NCI-H510A (cell line): Measurements from ENCODE around the gene KIAA1671.

ENCODE experiments used
- DNase-seq: peaks from one replicate; lab custom pipeline; 2025; lab: John Stamatoyannopoulos, UW

KIAA1671 gene

DNA sequence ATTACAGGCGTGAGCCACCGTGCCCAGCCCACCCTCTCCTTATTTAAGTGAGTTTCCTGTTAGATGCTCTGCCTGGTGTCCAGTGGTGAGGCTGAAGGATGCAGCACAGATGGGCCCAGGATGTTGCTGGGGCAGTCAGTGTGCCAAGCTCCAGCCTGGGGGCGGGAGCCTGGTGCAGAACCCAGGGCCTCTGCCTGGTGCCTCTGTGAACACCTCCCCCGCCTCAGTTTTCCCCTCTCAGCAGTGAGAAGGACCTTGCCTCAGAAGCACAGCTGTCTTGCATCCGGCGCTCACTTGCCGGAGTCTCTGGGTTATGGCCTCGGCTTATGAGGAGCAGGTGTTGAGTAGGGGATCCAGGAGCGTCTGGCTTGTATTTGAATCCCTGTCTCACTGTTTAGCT is 116.2 kb downstream of the KIAA1671 start:
- DNase-seq, result no peak

DNA sequence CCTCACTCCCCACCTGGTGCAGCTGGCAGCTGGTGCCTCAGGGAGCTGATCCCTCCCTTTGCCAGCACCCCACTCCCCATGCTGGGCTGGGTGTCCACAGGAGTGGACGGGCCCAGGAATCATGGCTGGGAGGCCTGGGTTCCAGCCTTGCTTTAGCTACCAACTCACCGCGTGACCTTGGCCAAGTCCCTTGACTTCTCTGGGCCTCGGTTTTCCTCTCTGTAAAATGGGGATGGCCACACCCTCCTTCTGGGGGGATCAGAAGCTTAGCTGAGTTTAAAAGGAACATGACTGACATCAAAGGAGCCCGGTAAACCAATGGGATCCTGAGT is 116.9 kb downstream of the KIAA1671 start:
- DNase-seq, result no peak

DNA sequence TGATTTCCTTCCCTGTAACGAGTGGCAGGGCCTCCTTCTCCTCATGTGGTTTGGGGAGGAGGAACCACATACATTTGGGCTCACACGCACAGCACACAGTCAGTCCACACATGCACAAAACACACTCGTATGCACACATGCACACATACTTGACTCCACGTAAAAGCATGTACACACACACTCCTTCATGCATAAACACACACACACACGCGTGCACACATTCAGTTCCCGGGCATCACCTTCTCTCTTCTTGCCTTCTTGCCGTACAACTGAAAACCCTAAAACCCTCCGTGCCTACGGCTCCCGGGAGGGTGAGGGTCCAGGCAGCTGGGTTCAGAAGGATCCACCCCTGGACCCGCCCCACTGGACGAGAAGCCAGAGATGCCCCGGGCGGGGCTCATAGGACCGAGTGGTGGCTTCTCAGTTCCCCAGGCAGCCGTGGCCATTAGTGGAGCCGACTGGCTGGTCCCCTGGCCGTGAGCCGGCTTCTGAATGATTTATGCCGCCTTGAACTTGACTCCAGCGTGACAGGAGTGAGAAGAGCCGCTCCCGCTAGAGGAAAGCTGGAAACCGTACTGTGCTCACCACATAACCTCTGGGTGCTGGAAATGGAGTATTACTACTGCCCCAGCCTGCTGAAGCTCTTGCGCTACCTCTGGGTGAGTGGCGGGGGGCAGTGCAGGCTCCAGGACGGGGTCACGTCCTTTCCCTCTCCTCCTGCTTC is 117.4 kb downstream of the KIAA1671 start:
- no peak for DNase-seq

- DNase-seq, result no peak
Observed at GRCh38 chr22:25070956-25071355, 118.4 kb downstream of the KIAA1671 start.

DNA sequence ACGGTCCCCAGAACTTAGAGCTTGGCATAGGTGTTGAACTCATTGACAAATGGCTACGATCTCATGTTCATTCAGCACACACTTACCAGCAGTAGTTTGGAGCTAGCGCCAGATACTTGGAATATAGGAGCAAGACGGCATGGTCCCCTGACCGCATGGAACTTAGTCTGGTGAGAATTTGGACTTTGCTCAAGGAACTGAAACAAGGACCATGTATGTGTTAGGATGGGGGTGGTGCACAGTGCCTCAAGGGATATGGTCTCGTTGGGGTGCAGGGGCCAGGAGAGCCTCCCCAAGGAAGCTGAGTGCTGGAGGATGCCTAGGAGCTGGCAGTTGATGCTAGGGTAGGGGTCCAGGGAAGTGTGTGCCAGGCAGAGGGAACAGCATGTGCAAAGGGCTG is 119.2 kb downstream of the KIAA1671 start:
- no peak for DNase-seq

- DNase-seq, result no peak
Observed at GRCh38 chr22:25072406-25072805, 119.9 kb downstream of the KIAA1671 start.

- DNase-seq, result no peak
Observed at GRCh38 chr22:25076336-25076735, 123.8 kb downstream of the KIAA1671 start.

DNA sequence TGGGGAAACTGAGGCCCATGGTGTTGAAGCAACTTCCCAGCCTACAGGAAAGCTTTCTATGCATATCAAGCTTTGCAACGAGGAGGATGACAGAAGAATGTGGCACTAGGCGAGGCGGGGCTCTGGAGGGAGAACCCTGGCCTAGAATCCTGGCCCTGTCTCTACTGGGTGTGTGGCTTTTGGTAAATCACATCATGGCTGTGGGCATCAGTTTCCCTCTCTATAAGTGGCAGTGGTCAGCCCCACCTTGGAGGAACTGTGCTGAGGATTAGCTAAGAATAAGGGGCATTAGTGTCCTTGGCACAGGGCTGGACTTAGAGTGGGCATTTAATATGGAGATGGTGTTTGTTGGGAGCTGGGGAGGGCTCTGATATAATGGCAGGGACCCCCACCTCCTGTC is 124.5 kb downstream of the KIAA1671 start:
- no peak for DNase-seq

DNA sequence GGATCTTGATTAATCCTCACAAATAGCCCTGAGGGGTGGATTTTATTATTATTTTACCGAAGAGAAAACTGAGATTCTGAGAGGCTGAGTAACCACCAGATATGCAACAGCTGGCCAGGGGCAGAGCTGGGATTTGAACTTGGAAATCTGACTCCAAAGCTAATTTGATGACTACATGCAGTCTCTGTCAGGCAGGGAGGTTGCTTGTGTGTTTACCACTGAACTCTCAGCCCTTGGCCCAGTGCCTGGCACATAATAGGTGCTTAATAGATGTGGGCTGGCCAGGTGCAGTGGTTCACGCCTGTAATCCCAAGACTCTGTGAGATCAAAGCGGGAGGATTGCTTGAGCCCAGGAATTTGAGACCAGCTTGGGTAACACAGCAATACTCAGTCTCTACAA is 125.4 kb downstream of the KIAA1671 start:
- DNase-seq, result no peak

GRCh38 chr22:25078591-25078990 is 126.1 kb downstream of the KIAA1671 start:
- DNase-seq, result no peak

GRCh38 chr22:25080855-25081254 is 128.3 kb downstream of the KIAA1671 start:
- DNase-seq, result no peak

- no peak for DNase-seq
Observed at GRCh38 chr22:25081409-25081824, 128.9 kb downstream of the KIAA1671 start.

DNA sequence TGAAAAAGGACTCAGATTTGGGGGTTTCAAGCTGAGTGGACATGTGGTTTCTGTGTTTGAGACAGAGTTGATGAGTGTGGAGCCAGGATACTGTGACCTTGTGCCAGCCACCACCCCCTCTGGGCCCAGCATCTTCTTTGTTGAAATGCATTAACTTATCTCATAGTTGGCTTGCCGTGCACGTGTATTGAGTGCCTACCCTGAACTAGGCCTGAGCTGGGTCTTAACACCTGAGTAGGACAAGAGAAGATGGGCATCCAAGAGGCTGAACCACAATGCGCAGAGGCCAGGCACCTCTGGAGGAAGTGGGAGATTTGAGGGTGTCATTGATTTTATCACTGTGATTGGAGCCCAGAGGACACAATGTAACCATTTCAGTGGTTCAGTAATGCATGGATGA is 129.6 kb downstream of the KIAA1671 start:
- DNase-seq, result no peak

GRCh38 chr22:25083056-25083806 is 130.7 kb downstream of the KIAA1671 start:
- DNase-seq, result no peak

DNA sequence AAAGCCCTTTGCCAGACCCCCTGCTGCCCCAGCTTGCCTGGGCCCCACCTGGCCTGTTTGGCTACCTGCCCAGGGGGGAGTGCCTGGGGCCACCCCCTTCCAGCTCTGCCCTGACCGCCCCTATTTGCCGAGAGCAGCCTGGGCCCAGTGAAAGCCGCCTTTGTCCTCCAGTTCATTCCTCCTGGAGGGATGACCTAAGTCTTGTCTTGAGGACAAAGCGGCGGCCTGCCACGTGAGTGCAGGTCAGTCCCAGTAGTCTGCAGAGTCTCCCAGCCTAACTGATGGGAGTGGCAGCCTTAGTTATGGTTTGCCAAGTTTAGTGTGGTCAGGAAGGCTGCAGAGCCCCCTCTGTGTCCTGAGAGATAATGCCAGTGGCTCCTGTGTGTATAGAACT is 131.3 kb downstream of the KIAA1671 start:
- DNase-seq, result no peak

DNA sequence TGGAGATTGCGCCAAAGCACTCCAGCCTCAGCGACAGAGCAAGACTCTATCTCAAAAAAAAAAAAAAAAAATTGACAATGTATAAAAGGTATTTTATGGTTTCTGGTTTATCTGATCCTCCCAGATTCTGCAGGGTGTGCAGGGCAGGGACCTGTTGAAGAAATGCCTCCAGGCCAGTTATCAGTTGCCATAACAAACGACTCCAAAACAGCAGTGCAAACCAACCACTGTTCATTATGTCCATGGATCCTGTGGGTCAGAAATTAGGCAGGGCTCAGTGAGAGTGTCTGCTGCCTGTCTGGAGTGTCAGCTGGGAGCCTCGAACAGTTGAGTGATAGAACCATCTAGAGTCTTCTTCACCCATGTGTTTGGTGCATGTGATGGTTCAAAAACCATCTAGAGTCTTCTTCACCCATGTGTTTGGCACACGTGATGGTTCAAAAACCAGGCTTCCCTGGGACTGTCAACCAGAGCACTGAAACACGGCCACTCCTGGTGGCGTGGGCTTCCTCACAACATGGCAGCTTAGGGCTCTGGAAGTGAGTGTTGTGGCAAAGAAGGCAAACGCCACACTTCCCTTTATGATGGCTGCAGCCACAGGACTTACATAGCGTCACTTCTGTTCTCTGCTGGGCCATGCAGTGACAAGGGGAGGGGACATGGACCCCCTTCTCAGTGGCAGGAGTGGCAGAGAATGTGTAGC is 132.0 kb downstream of the KIAA1671 start:
- no peak for DNase-seq

DNA sequence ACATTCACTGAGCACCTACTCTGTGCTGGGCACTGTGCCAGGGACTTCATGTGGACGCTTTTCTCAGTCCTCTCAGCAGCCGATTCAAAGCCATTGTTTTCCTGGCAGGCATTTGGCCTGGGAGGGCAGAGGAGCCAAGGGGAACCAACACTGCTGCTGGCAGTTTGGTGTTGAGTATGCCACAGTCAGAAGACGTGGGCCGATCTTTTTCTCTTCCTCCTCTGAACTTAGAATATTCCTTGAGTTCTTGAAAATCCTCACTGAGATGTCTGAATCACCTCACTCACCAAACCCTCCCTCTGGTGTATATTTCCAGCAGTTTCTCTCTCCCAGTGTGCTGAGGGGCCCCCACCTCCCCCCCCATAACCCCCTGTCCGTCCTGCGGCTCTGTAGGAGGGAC is 132.6 kb downstream of the KIAA1671 start:
- DNase-seq, result no peak

DNA sequence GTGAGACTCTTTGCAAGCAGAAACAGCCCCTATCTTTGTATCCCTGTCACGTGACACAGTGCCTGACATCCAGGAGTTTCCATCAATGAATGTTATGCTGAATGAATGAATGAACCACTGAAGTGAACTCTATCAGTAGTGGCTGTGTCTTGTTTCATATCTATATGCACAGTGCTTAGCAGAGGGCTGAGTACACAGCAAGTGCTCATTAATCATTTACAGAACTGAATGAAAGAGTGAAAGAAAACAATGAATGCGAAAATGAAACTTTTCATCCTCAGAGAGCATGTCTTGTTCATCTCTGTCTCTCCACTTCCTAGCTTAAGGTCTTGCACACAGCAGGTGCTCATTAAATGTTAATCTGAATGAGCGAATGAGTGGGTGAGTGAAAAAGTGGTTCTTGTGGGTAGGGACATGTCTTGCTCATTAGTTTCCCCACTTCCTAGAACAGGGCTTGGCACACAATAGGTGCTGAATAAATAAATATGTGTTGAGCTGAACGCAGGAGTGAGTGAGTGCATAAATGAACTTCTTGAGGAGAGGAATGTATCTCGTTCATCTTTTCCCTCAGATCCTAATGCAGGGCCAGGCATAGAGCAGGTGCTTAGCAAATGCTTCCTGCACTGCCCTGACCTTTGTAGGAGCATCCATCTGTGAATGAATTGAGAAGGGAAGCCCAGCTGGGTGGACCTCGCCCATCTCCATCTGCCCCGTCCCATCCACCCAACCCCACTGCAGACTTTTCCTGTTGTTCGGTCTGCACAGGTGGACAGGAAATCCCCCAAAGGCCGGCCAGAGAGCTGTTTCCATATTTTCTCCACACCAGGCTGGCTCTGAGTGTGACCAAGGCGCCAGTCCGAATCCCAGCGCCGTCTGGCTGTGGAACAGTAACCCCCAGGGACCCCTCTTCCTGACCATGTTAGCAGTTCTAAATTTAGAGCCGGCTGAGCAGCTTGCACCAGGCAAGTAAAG is 133.7 kb downstream of the KIAA1671 start:
- no peak for DNase-seq

- no peak for DNase-seq
Observed at GRCh38 chr22:25086902-25087282, 134.4 kb downstream of the KIAA1671 start.

DNA sequence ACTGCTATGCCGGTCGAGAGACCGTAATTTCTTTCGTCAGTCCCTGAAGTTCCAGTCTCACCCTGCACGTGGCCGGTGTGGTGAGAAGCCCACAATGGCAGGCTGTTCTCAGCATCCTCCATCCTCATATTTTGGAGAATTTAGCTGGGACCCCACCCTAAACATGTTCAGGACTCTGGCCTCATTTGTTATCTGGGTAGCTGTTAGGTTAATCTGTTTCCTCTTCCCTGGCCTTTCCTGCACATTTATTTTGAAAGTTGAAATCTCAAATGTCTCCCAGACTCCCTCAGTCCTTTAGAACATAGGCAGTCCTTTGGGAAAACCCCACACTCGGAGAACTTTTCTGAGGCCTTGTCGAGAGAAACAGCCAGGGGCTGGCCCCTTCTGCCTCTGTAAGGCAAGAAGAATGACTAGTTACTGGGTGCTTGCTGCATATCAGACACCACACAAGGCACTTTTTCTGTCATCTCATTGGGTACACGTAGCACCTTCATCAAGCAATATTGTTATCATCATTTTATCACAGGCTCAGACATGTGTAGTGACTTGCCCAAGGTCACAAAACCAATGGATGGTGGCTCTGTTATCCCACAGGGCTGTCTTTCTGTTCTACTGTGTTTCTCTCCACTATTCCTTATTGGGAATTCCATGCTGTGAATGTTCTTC is 137.8 kb downstream of the KIAA1671 start:
- DNase-seq, result no peak

GRCh38 chr22:25091458-25091857 is 138.9 kb downstream of the KIAA1671 start:
- no peak for DNase-seq
